Activated CD8-positive, alpha-beta T cell treated with anti-CD3 and anti-CD28 coated beads, Interleukin-2, amount 10 ng/mL, durations not matched to agents 7 days and 5 days (primary cell): ENCODE results near the gene MYO16. TPM values are rescaled to one million over a fixed set of nuclear protein-coding genes. Genes with fewer than 3 reads are reported as not detected.
"Not testable (repeated sequence)": the region's sequence is repeated elsewhere in the genome, so short reads cannot be mapped to it uniquely, and the experiment has no call there.

Source experiments
- ATAC-seq: fragments of 150-1000 bp; cut with Tn5 transposase; one replicate; pipeline ENCODE4 v1.10.0; 2021; ENCODE audit warnings: moderate library complexity
- CTCF ChIA-PET: fragments of 350-600 bp; sonication (Branson Sonifier 250); formaldehyde crosslinking; loops from one replicate; lab custom pipeline; 2021; ENCODE audit warnings: antibody characterized with exemption; lab: Charles Lee
- POLR2A ChIA-PET: fragments of 350-600 bp; sonication (Branson Sonifier 250); formaldehyde crosslinking; loops from one replicate; lab custom pipeline; 2021; ENCODE audit warnings: antibody characterized with exemption; lab: Charles Lee
- DNase-seq: peaks from one replicate; pipeline ENCODE4 v3.0.0-alpha.2; 2020
- H3K27ac Mint-ChIP-seq: one replicate; pipeline ENCODE4 v1.8.0; 2021; ENCODE audit warnings: mild to moderate bottlenecking, mixed read lengths
- H3K27me3 Mint-ChIP-seq: one replicate; pipeline ENCODE4 v1.8.0; 2021; ENCODE audit warnings: low read depth, mixed read lengths
- H3K36me3 Mint-ChIP-seq: one replicate; pipeline ENCODE4 v1.8.0; 2021; ENCODE audit warnings: low read depth, mixed read lengths
- H3K4me1 Mint-ChIP-seq: one replicate; pipeline ENCODE4 v1.8.0; 2021; ENCODE audit warnings: low read depth, mixed read lengths
- H3K4me3 Mint-ChIP-seq: one replicate; pipeline ENCODE4 v1.8.0; 2021; ENCODE audit warnings: mild to moderate bottlenecking, mixed read lengths
- H3K9me3 Mint-ChIP-seq: one replicate; pipeline ENCODE4 v1.8.0; 2022; ENCODE audit warnings: mixed read lengths; ENCODE audit not compliant: insufficient read depth
- total RNA-seq, 2 experiments: library from RNA; stranded (reverse); gene quantifications; one replicate each; pipeline ENCODE4 v1.2.3, GENCODE V29; 2021

MYO16 gene
- total RNA-seq, 2 experiments from 2014 or later: not detected

GRCh38 chr13:108877300-108877699 is 247.9 kb downstream of the MYO16 start:
- Mint-ChIP-seq H3K4me1 (no peaks in the 10 kb centered on the region), H3K4me3 (no peak overlapping the region), H3K27ac (no peak overlapping the region), H3K9me3 (no peaks in the 10 kb centered on the region), H3K27me3 (no peaks in the 10 kb centered on the region), H3K36me3 (no peaks in the 10 kb centered on the region)
- ATAC-seq (no peak), DNase-seq (no peak)
- ChIA-PET POLR2A (no interaction called here), CTCF (no interaction called here)

- ChIA-PET POLR2A (no interaction called here), CTCF (no interaction called here)
- H3K4me1 Mint-ChIP-seq: no peaks in the 10 kb centered on the region
- DNase-seq: no peak
- no peaks in the 10 kb centered on the region for H3K9me3 Mint-ChIP-seq
- H3K27ac Mint-ChIP-seq: no peak overlapping the region
- no peaks in the 10 kb centered on the region for H3K36me3 Mint-ChIP-seq
- no peak for ATAC-seq
- no peak overlapping the region for H3K4me3 Mint-ChIP-seq
- no peaks in the 10 kb centered on the region for H3K27me3 Mint-ChIP-seq
Observed at GRCh38 chr13:108878732-108879131, 249.3 kb downstream of the MYO16 start.

GRCh38 chr13:108889324-108889984 is 260.0 kb downstream of the MYO16 start:
- H3K9me3 Mint-ChIP-seq: no peaks in the 10 kb centered on the region
- H3K4me3 Mint-ChIP-seq: no peak overlapping the region
- DNase-seq (no peak), ATAC-seq (no peak)
- ChIA-PET CTCF (no interaction called here), POLR2A (no interaction called here)
- no peaks in the 10 kb centered on the region for H3K4me1 Mint-ChIP-seq
- H3K36me3 Mint-ChIP-seq: no peaks in the 10 kb centered on the region
- peaks cover 2% of the 10 kb centered on the region for H3K27me3 Mint-ChIP-seq
- H3K27ac Mint-ChIP-seq: no peak overlapping the region

GRCh38 chr13:108895220-108895704 is 265.9 kb downstream of the MYO16 start:
- H3K4me3 Mint-ChIP-seq: no peak overlapping the region
- peaks cover 13% of the 10 kb centered on the region for H3K4me1 Mint-ChIP-seq
- no peak overlapping the region for H3K27ac Mint-ChIP-seq
- POLR2A ChIA-PET: no interaction called here
- no peaks in the 10 kb centered on the region for H3K9me3 Mint-ChIP-seq
- ATAC-seq: no peak
- DNase-seq: no peak
- CTCF ChIA-PET: interaction anchor here (0.6 to 2.3 kb wide), 10 partner anchors 10 to 637 kb away, joined by 3 to 15 read pairs (median 3); no protein-coding TSS in a partner anchor
- H3K27me3 Mint-ChIP-seq: peaks cover 4% of the 10 kb centered on the region
- no peaks in the 10 kb centered on the region for H3K36me3 Mint-ChIP-seq

- ATAC-seq: peak; percentile 86
- Mint-ChIP-seq H3K27me3 (peaks cover 4% of the 10 kb centered on the region), H3K4me1 (peaks cover 13% of the 10 kb centered on the region), H3K4me3 (no peak overlapping the region), H3K27ac (peak overlapping the region; percentile 60), H3K36me3 (no peaks in the 10 kb centered on the region), H3K9me3 (no peaks in the 10 kb centered on the region)
- ChIA-PET CTCF (interaction anchor here (0.9 to 2.2 kb wide), 4 partner anchors 10 to 720 kb away, joined by 3 to 13 read pairs (median 5); no protein-coding TSS in a partner anchor), POLR2A (interaction anchor here (0.6 kb wide), 1 partner anchor 1978 kb away, joined by 3 read pairs; no protein-coding TSS in a partner anchor)
- DNase-seq: peak; percentile 57
Observed at GRCh38 chr13:108897955-108898354, 268.5 kb downstream of the MYO16 start.

GRCh38 chr13:108902405-108903155 is 273.2 kb downstream of the MYO16 start:
- H3K36me3 Mint-ChIP-seq: no peaks in the 10 kb centered on the region
- CTCF ChIA-PET: interaction anchor here (0.8 kb wide), 1 partner anchor 13 kb away, joined by 3 read pairs; no protein-coding TSS in a partner anchor
- H3K4me3 Mint-ChIP-seq: no peak overlapping the region
- POLR2A ChIA-PET: no interaction called here
- no peaks in the 10 kb centered on the region for H3K9me3 Mint-ChIP-seq
- peaks cover 10% of the 10 kb centered on the region for H3K27me3 Mint-ChIP-seq
- DNase-seq (no peak), ATAC-seq (no peak)
- H3K4me1 Mint-ChIP-seq: peaks cover 8% of the 10 kb centered on the region
- no peak overlapping the region for H3K27ac Mint-ChIP-seq

GRCh38 chr13:108903613-108904012 is 274.2 kb downstream of the MYO16 start:
- Mint-ChIP-seq H3K27me3 (peaks cover 10% of the 10 kb centered on the region), H3K4me3 (no peak overlapping the region), H3K9me3 (no peaks in the 10 kb centered on the region), H3K27ac (no peak overlapping the region), H3K36me3 (no peaks in the 10 kb centered on the region), H3K4me1 (no peaks in the 10 kb centered on the region)
- ATAC-seq (no peak), DNase-seq (no peak)
- ChIA-PET CTCF (no interaction called here), POLR2A (no interaction called here)

- no peaks in the 10 kb centered on the region for H3K36me3 Mint-ChIP-seq
- H3K4me1 Mint-ChIP-seq: peaks cover 18% of the 10 kb centered on the region
- H3K9me3 Mint-ChIP-seq: no peaks in the 10 kb centered on the region
- no peak for ATAC-seq
- no peak overlapping the region for H3K27ac Mint-ChIP-seq
- ChIA-PET POLR2A (no interaction called here), CTCF (no interaction called here)
- peaks cover 24% of the 10 kb centered on the region for H3K27me3 Mint-ChIP-seq
- H3K4me3 Mint-ChIP-seq: no peak overlapping the region
- DNase-seq: no peak
Observed at GRCh38 chr13:108911807-108912206, 282.4 kb downstream of the MYO16 start.

- CTCF ChIA-PET: interaction anchor here (1.0 to 2.4 kb wide), 2 partner anchors 14 to 19 kb away, joined by 4 to 15 read pairs; no protein-coding TSS in a partner anchor
- ATAC-seq, H3K9me3 Mint-ChIP-seq, H3K4me3 Mint-ChIP-seq, H3K36me3 Mint-ChIP-seq, H3K27ac Mint-ChIP-seq, POLR2A ChIA-PET, DNase-seq: not testable (repeated sequence)
- Mint-ChIP-seq H3K27me3 (peaks cover 20% of the 10 kb centered on the region), H3K4me1 (peaks cover 18% of the 10 kb centered on the region)
Observed at GRCh38 chr13:108913731-108914130, 284.3 kb downstream of the MYO16 start.

- DNase-seq (no peak), ATAC-seq (no peak)
- Mint-ChIP-seq H3K9me3 (no peaks in the 10 kb centered on the region), H3K36me3 (no peaks in the 10 kb centered on the region), H3K4me3 (peak overlapping the region; percentile 37), H3K27me3 (peaks cover 17% of the 10 kb centered on the region), H3K4me1 (peaks cover 18% of the 10 kb centered on the region), H3K27ac (no peak overlapping the region)
- ChIA-PET POLR2A (no interaction called here), CTCF (interaction anchor here (0.6 to 2.5 kb wide), 8 partner anchors 10 to 565 kb away, joined by 3 to 15 read pairs (median 4); no protein-coding TSS in a partner anchor)
Observed at GRCh38 chr13:108915095-108915633, 285.8 kb downstream of the MYO16 start.

GRCh38 chr13:108915634-108916512 is 286.5 kb downstream of the MYO16 start:
- no peaks in the 10 kb centered on the region for H3K36me3 Mint-ChIP-seq

More at GRCh38 chr13:108915634-108916512, 286.5 kb downstream of the MYO16 start:
- POLR2A ChIA-PET: interaction anchor here (0.6 to 0.7 kb wide), 2 partner anchors 185 to 698 kb away, joined by 3 read pairs; partner anchors contain the start of gene ABHD13
- CTCF ChIA-PET: interaction anchor here (0.6 to 2.5 kb wide), 7 partner anchors 11 to 566 kb away, joined by 3 to 15 read pairs (median 5); no protein-coding TSS in a partner anchor
- peak; percentile 84 for DNase-seq
- Mint-ChIP-seq H3K9me3 (no peaks in the 10 kb centered on the region), H3K4me3 (peak overlapping the region; percentile 49), H3K27me3 (peaks cover 11% of the 10 kb centered on the region), H3K4me1 (peaks cover 18% of the 10 kb centered on the region), H3K27ac (peak overlapping the region; percentile 70)
- peak; percentile 95 for ATAC-seq
